Mammary epithelial cell (primary cell): ENCODE data around the gene EXD3.

Experiments
- CTCF ChIP-seq, 2 donors: IDR thresholded peaks in 1 of 2; conservative IDR thresholded peaks in 1 of 2; 2 replicates each; pipeline ENCODE4 v1.5.1; 2011 to 2012; ENCODE audit warnings: inconsistent platforms in 2 of 2, low read length in 2 of 2, mild to moderate bottlenecking in 2 of 2, control low read depth in 1 of 2, low read depth in 1 of 2; ENCODE audit not compliant: insufficient read depth in 1 of 2; ENCODE audit errors: extremely low read depth in 1 of 2
- EZH2 ChIP-seq: IDR thresholded peaks from 2 replicates; pipeline ENCODE4 v1.6.1; 2012; ENCODE audit warnings: low read length, inconsistent platforms, borderline replicate concordance

- TF ChIP-seq EZH2 (no peak), CTCF (conservative IDR thresholded peaks at IDR 0.05 in 1 of 2, IDR thresholded peaks at IDR 0.05 in 1 of 2; ENCODE audit: extremely low read depth in 1 of 2, insufficient read depth in 1 of 2, low read depth in 1 of 2, low read length in 2 of 2) (no peak)
Measured at GRCh38 chr9:137353223-137354152, 69.5 kb downstream of the EXD3 start.
